ENCODE measurements around the gene BANP.

BANP gene

GRCh38 chr16:88003736-88004135 lies 52.5 kb downstream of the BANP start:
- Mint-ChIP-seq H3K4me3 (no peak overlapping the region), H3K36me3 (peaks cover 66% of the 10 kb centered on the region), H3K27ac (peak overlapping the region; percentile 4), H3K4me1 (peaks cover 6% of the 10 kb centered on the region), H3K9me3 (no peaks in the 10 kb centered on the region)
- no peak for ATAC-seq
- no peak for DNase-seq (ENCODE audit: low spot score in 2 of 2)

GRCh38 chr16:88004391-88004790 lies 53.2 kb downstream of the BANP start:
- H3K36me3 Mint-ChIP-seq: peaks cover 73% of the 10 kb centered on the region

DNA sequence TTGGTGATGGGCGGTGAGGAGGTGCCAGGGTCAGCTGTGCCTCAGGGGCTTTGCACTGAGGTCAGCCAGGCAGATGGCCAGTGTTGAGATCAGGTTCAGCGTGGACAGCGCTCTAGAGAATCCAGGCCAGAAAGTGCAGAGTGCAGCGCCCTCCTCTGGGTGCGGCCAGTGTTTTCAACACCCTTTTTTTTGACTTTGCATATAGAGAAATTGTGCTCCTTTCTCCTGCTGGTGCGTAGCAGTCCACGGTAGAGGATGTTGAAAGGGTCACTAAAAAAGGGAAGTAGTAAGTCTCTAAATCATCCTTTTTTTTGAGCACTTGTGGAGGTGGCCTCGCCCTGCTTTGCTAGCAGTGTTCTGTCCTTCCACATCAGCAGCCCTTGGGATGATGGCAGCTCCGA lies 53.9 kb downstream of the BANP start:
- H3K27ac Mint-ChIP-seq: no peak overlapping the region
- H3K4me1 Mint-ChIP-seq: peaks cover 6% of the 10 kb centered on the region
- DNase-seq (ENCODE audit: low spot score in 2 of 2) (no peak), ATAC-seq (no peak)
- peaks cover 78% of the 10 kb centered on the region for H3K36me3 Mint-ChIP-seq
- no peaks in the 10 kb centered on the region for H3K9me3 Mint-ChIP-seq
- H3K4me3 Mint-ChIP-seq: no peak overlapping the region

More at GRCh38 chr16:88004391-88004790, 53.2 kb downstream of the BANP start:
- Mint-ChIP-seq H3K4me3 (no peak overlapping the region), H3K4me1 (peaks cover 6% of the 10 kb centered on the region), H3K27ac (no peak overlapping the region), H3K9me3 (no peaks in the 10 kb centered on the region)
- no peak for DNase-seq (ENCODE audit: low spot score in 2 of 2)
- no peak for ATAC-seq

DNA sequence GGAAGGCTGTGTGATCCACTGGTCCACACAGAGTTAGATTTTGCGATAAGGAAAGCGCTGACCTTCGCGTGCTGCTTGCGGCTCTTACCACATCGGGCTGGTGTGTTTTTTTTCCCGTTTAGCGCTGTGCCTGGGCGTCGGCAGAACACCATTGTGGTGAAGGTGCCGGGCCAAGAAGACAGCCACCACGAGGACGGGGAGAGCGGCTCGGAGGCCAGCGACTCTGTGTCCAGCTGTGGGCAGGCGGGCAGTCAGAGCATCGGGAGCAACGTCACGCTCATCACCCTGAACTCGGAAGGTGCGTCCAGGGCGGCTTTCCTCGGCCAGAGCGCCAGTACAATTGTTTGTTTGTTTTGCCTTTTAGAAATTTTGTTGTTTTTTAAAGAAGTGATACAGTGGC lies 54.7 kb downstream of the BANP start:
- no peak overlapping the region for H3K4me3 Mint-ChIP-seq
- no peak overlapping the region for H3K27ac Mint-ChIP-seq
- DNase-seq (ENCODE audit: low spot score in 2 of 2) (no peak), ATAC-seq (no peak)
- no peaks in the 10 kb centered on the region for H3K9me3 Mint-ChIP-seq
- H3K4me1 Mint-ChIP-seq: peaks cover 6% of the 10 kb centered on the region
- peaks cover 86% of the 10 kb centered on the region for H3K36me3 Mint-ChIP-seq

DNA sequence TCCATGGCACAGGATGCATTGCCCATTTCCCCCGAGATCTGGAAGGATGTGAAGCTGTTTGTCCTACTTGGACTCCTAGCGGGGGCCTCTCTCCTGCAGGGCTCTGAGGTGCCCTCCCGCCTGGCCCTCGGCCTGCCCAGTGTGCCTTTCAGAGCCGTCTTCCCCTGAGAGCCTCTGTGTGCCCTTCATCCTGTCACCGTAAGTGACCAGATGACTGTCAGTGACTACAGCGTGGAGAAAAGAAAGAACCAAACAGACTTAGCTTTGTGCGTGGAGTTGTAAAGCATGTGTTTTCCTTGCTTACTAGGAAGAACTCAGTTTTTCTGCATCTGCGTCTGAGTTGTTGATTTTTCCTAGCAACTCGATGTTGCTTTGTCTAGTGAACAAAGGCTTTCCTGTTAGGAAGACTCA lies 56.1 kb downstream of the BANP start:
- DNase-seq (ENCODE audit: low spot score in 2 of 2) (no peak), ATAC-seq (no peak)
- Mint-ChIP-seq H3K27ac (no peak overlapping the region), H3K4me3 (no peak overlapping the region), H3K36me3 (peaks cover 84% of the 10 kb centered on the region), H3K9me3 (no peaks in the 10 kb centered on the region), H3K4me1 (peaks cover 2% of the 10 kb centered on the region)

DNA sequence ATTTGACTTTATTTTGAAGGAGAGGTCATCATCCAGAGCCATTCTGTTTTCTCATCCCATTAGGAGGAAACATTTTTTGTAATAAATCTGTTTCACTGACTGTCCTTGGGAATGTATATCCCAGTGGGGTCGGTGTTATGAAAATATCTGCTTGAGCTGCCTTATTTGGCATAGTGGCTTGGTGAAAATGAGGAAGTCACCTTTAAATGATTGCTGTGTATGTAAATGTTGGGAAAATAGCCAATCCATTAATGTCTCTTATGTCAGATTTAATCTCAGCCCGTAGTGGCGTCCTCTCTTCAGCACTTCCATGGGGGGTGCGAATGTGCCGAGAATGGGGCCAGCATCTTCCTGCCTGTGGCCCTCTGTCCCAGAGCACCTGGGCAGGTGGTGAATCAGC lies 57.6 kb downstream of the BANP start:
- no peaks in the 10 kb centered on the region for H3K9me3 Mint-ChIP-seq
- DNase-seq (ENCODE audit: low spot score in 2 of 2) (no peak), ATAC-seq (no peak)
- no peak overlapping the region for H3K4me3 Mint-ChIP-seq
- no peaks in the 10 kb centered on the region for H3K4me1 Mint-ChIP-seq
- peaks cover 84% of the 10 kb centered on the region for H3K36me3 Mint-ChIP-seq
- peak overlapping the region; percentile 33 for H3K27ac Mint-ChIP-seq

- H3K4me1 Mint-ChIP-seq: no peaks in the 10 kb centered on the region
- DNase-seq (ENCODE audit: low spot score in 2 of 2) (no peak), ATAC-seq (no peak)
- H3K27ac Mint-ChIP-seq: peak overlapping the region; percentile 33
- no peaks in the 10 kb centered on the region for H3K9me3 Mint-ChIP-seq
- no peak overlapping the region for H3K4me3 Mint-ChIP-seq
- peaks cover 75% of the 10 kb centered on the region for H3K36me3 Mint-ChIP-seq
Measured at GRCh38 chr16:88009563-88010342, 58.5 kb downstream of the BANP start.

DNA sequence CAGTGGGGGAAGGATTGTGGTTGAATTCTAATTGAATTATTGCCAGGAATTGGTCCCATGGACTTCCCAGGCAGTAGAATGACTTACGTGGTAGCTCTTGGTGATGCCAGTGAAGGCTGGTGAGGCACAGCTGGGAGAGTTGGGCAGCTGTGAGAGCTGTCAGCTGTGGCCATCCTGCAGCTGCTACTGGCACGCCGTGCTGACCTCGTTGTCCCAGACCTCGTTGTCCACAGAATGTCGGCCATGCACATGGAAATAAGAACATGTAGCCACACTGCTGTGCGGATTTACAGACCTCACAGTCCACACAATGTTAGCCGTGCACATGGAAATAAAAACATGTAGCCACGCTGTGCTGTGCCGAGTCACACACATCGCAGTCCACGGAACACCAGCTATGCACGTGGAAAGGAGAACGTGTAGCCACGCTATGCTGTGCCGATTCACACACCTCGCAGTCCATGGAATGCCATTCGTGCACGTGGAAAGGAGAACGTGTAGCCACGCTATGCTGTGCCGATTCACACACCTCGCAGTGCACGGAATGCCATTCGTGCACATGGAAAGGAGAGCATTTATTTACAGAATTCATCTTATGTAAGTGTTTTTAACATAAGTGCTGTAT lies 59.2 kb downstream of the BANP start:
- DNase-seq (ENCODE audit: low spot score in 2 of 2) (no peak), ATAC-seq (no peak)
- Mint-ChIP-seq H3K27ac (no peak overlapping the region), H3K9me3 (no peaks in the 10 kb centered on the region), H3K36me3 (peaks cover 68% of the 10 kb centered on the region), H3K4me1 (peaks cover 5% of the 10 kb centered on the region), H3K4me3 (no peak overlapping the region)

GRCh38 chr16:88010968-88011483 lies 59.8 kb downstream of the BANP start:
- Mint-ChIP-seq H3K36me3 (peaks cover 63% of the 10 kb centered on the region), H3K4me1 (peaks cover 7% of the 10 kb centered on the region), H3K27ac (no peak overlapping the region), H3K4me3 (no peak overlapping the region), H3K9me3 (no peaks in the 10 kb centered on the region)
- ATAC-seq (no peak), DNase-seq (ENCODE audit: low spot score in 2 of 2) (no peak)

DNA sequence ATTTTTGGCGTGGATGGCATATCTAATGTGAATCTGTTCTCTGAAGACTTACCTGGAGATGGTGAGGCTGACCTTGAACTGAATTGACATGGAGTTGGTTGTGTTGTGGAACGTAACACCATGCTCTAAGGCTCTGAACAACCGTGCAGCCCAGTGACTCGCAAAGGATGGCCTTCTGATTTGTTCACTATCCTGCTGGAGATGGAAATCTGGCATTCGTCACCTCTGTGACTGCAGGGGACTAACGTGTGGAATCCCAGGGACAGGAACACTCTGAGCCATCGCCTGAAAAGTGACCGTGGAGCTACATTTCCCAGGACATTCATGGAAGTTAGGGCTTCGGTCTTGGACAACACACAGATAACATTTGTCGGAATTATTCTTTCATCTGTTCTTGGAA lies 61.1 kb downstream of the BANP start:
- no peak for ATAC-seq
- Mint-ChIP-seq H3K4me3 (no peak overlapping the region), H3K9me3 (no peaks in the 10 kb centered on the region), H3K4me1 (peaks cover 7% of the 10 kb centered on the region), H3K27ac (no peak overlapping the region), H3K36me3 (peaks cover 50% of the 10 kb centered on the region)
- DNase-seq (ENCODE audit: low spot score in 2 of 2): no peak

GRCh38 chr16:88013091-88013609 lies 61.9 kb downstream of the BANP start:
- Mint-ChIP-seq H3K4me1 (peaks cover 7% of the 10 kb centered on the region), H3K27ac (peak overlapping the region; percentile 81), H3K36me3 (peaks cover 49% of the 10 kb centered on the region), H3K4me3 (no peak overlapping the region), H3K9me3 (no peaks in the 10 kb centered on the region)
- DNase-seq (ENCODE audit: low spot score in 2 of 2) (no peak), ATAC-seq (no peak)

- H3K27ac Mint-ChIP-seq: peak overlapping the region; percentile 81
- no peak overlapping the region for H3K4me3 Mint-ChIP-seq
- DNase-seq (ENCODE audit: low spot score in 2 of 2): no peak
Measured at GRCh38 chr16:88013766-88014251, 62.6 kb downstream of the BANP start.

DNA sequence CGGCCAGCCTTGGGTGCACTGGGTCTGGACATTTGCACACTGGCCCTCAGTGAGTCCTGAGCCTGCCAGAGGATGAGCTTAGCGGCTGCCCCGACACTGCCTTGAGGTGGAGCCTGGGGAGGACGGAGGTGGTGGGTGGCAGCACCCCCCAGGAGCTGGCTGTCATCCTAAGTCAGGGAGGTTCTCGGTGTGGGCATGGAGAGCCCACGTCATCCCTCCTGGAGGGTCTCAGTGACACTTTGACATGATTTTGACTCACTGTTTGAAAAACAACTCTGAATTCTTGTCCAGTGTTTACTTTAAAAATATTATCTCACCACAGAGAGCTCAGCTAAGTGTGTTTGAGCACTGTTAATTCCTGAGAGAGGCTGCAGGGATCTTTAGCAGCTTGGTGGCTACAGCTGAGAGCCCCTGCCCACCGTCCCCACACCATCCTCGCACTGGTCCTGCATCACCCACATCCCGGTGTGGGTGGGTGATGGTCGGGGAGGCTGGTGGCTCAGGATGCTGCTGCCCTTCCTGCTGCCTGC lies 63.1 kb downstream of the BANP start:
- no peak for DNase-seq (ENCODE audit: low spot score in 2 of 2)
- no peak for ATAC-seq
- Mint-ChIP-seq H3K9me3 (no peaks in the 10 kb centered on the region), H3K4me3 (no peak overlapping the region), H3K27ac (peak overlapping the region; percentile 81), H3K36me3 (peaks cover 37% of the 10 kb centered on the region), H3K4me1 (peaks cover 7% of the 10 kb centered on the region)

More at GRCh38 chr16:88013766-88014251, 62.6 kb downstream of the BANP start:
- Mint-ChIP-seq H3K9me3 (no peaks in the 10 kb centered on the region), H3K36me3 (peaks cover 42% of the 10 kb centered on the region), H3K4me1 (peaks cover 7% of the 10 kb centered on the region)
- ATAC-seq: no peak

DNA sequence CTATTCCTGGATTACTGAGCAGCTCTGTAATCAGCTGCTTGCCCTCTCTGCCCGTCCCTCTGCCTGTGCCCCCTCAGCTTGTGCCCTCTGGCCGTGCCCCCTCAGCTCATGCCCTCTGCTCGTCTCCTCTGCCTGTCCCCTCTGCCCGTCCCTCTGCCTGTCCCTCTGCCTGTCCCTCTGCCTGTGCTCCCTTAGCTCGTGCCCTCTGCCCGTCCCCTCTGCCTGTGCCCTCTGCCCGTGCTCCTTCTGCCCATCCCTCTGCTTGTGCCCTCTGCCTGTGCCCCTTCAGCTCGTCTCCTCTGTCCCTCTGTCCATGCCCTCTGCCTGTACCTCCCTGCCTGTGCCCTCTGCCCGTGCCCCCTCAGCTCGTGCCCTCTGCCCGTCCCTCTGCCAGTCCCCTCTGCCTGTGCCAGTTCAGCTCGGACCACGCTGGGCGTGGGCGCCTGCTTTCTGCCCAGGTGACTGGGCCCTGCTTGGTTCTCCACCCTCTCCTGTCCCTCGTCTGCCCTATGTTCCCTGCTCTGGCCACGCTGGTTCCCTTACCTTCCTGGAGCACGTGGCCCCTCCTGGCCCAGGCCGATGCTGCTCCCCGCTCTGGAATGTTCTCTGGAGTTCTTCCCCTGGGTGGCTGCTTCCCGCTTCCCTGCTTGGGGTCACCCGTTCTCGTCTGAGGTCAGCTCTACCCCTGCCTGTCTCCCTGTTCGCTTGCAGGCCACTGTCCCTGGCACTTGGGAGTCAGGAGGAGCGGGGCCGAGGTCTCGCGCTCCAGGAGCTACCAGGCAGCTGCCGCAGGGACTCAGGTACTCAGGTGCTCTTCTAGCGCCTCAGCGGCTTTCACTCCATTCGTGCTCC lies 63.9 kb downstream of the BANP start:
- peaks cover 31% of the 10 kb centered on the region for H3K36me3 Mint-ChIP-seq
- no peak overlapping the region for H3K4me3 Mint-ChIP-seq
- no peak for DNase-seq (ENCODE audit: low spot score in 2 of 2)
- no peak for ATAC-seq
- H3K4me1 Mint-ChIP-seq: peaks cover 8% of the 10 kb centered on the region
- no peaks in the 10 kb centered on the region for H3K9me3 Mint-ChIP-seq
- peak overlapping the region; percentile 78 for H3K27ac Mint-ChIP-seq

GRCh38 chr16:88015806-88016140 lies 64.5 kb downstream of the BANP start:
- no peaks in the 10 kb centered on the region for H3K9me3 Mint-ChIP-seq
- ATAC-seq: no peak
- no peak overlapping the region for H3K4me3 Mint-ChIP-seq
- H3K27ac Mint-ChIP-seq: peak overlapping the region; percentile 78
- H3K4me1 Mint-ChIP-seq: peaks cover 13% of the 10 kb centered on the region
- DNase-seq (ENCODE audit: low spot score in 2 of 2): no peak
- peaks cover 30% of the 10 kb centered on the region for H3K36me3 Mint-ChIP-seq
